IMR-90 (cell line): Measurements from ENCODE around the gene DPF1.

Experiments used
- CHD1 ChIP-seq: IDR thresholded peaks from 2 replicates; pipeline ENCODE4 v1.6.1; 2012; ENCODE audit warnings: low read depth, low read length, improper control_type of control experiment
- CTCF ChIP-seq: conservative IDR thresholded peaks from 2 replicates; pipeline ENCODE4 v1.5.1; 2012; ENCODE audit warnings: mild to moderate bottlenecking, low read depth, low read length, improper control_type of control experiment
- FOS ChIP-seq: fragments of 150-350 bp; IDR thresholded peaks from 2 replicates; pipeline ENCODE4 v1.6.1; 2016; ENCODE audit warnings: low read depth, low read length
- MAFK ChIP-seq: IDR thresholded peaks from 2 replicates; pipeline ENCODE4 v1.6.1; 2012; ENCODE audit warnings: low read depth, low read length, improper control_type of control experiment
- MAZ ChIP-seq: IDR thresholded peaks from 2 replicates; pipeline ENCODE4 v1.6.1; 2012; ENCODE audit warnings: low read depth, mild to moderate bottlenecking, low read length, improper control_type of control experiment, moderate library complexity, borderline replicate concordance
- MXI1 ChIP-seq: IDR thresholded peaks from 2 replicates; pipeline ENCODE4 v1.6.1; 2012; ENCODE audit warnings: low read depth, mild to moderate bottlenecking, low read length, moderate library complexity, borderline replicate concordance
- NFE2L2 ChIP-seq: fragments of 150-350 bp; IDR thresholded peaks from 2 replicates; pipeline ENCODE4 v1.6.1; 2016; ENCODE audit warnings: low read depth, mild to moderate bottlenecking, low read length
- POLR2A ChIP-seq: IDR thresholded peaks from 2 replicates; pipeline ENCODE4 v1.6.1; 2012; ENCODE audit warnings: mild to moderate bottlenecking, low read depth, low read length
- RAD21 ChIP-seq: IDR thresholded peaks from 2 replicates; pipeline ENCODE4 v1.6.1; 2012; ENCODE audit warnings: low read length, improper control_type of control experiment
- RCOR1 ChIP-seq: IDR thresholded peaks from 2 replicates; pipeline ENCODE4 v1.6.1; 2012; ENCODE audit warnings: mild to moderate bottlenecking, low read length, improper control_type of control experiment; ENCODE audit not compliant: insufficient replicate concordance
- RFX5 ChIP-seq: IDR thresholded peaks from 2 replicates; pipeline ENCODE4 v1.8.0; 2012; ENCODE audit warnings: low read depth, mild to moderate bottlenecking, low read length, moderate library complexity
- SMC3 ChIP-seq: fragments of 150-350 bp; IDR thresholded peaks from 2 replicates; pipeline ENCODE4 v1.6.1; 2016; ENCODE audit warnings: low read depth, mild to moderate bottlenecking, antibody characterized with exemption, low read length, moderate library complexity
- USF2 ChIP-seq: fragments of 150-350 bp; IDR thresholded peaks from 2 replicates; pipeline ENCODE4 v1.6.1; 2017; ENCODE audit warnings: mild to moderate bottlenecking, antibody characterized with exemption, low read length, low read depth
- TF ChIP-seq, protein P1 (sequence below): fragments of 150-350 bp; IDR thresholded peaks from 2 replicates; pipeline ENCODE4 v1.6.1; 2016; ENCODE audit warnings: low read depth, mild to moderate bottlenecking, low read length, moderate library complexity, borderline replicate concordance

- TF ChIP-seq RAD21 (no peak), POLR2A (no peak), RCOR1 (no peak), CHD1 (no peak), CTCF (no peak), MXI1 (no peak), USF2 (no peak), RFX5 (no peak), MAZ (no peak), SMC3 (no peak), NFE2L2 (no peak), MAFK (no peak), FOS (no peak)
- TF ChIP-seq, protein P1, sequence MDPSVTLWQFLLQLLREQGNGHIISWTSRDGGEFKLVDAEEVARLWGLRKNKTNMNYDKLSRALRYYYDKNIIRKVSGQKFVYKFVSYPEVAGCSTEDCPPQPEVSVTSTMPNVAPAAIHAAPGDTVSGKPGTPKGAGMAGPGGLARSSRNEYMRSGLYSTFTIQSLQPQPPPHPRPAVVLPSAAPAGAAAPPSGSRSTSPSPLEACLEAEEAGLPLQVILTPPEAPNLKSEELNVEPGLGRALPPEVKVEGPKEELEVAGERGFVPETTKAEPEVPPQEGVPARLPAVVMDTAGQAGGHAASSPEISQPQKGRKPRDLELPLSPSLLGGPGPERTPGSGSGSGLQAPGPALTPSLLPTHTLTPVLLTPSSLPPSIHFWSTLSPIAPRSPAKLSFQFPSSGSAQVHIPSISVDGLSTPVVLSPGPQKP: no peak
Measured at GRCh38 chr19:38210458-38210987, 13.5 kb downstream of the DPF1 start.
